Stimulated activated CD4-positive, alpha-beta T cell treated with anti-CD3 and anti-CD28 coated beads, Interleukin-12 subunit alpha, Interleukin-12 subunit beta, amount 100 ng/mL, for 48 hours (primary cell): ENCODE data around the gene ERGIC1.

Source experiments
- DNase-seq, 3 donors: peaks; one replicate each; pipeline ENCODE4 v3.0.0-alpha.2; 2020; ENCODE audit warnings: low read depth in 2 of 3, low spot score in 1 of 3

The ERGIC1 gene

DNA sequence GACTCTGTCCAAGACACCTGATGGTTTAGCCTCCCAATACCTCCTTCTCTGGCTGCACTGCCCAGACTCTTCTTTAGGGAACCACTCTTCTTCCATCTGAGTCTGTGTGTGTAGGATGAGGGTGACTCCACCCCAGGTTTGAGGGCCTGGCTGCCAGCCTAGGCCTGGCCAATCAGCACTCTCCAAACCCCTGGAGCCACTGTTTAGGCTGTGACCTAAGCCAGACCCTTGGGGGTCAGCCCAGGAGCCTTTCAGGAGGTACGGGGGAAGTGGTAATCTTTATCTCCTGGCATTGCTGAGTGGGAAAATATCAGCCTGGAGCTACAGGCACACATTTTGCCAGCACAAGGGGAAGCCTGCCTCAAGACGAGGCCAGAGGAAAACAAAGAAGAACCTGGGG is 6.2 kb upstream of the ERGIC1 start:
- no peak for DNase-seq

DNA sequence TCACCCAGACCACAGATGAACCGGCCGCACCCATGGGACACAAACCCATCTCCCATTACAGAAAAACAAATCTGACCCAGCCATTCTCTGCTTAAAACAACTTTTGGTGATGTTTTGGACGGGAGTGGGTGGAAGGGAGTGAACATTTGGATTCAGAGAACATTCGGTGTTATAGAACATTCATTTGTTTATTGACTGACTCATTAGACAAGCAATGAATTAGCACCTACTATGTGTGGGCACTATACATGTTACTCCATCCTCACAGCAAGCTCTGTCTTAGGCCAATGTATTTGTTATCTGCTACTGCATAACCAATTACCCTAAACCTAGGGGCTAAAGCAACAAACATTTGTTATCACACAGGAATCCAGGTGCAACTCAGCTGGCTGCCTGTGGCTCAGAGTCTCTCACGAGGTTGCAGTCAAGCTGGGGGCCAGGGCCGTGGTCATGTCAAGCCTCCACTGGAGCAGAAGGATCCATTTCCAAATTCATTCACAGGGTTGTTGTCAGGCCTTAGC is 5.1 kb upstream of the ERGIC1 start:
- DNase-seq: no peak

DNA sequence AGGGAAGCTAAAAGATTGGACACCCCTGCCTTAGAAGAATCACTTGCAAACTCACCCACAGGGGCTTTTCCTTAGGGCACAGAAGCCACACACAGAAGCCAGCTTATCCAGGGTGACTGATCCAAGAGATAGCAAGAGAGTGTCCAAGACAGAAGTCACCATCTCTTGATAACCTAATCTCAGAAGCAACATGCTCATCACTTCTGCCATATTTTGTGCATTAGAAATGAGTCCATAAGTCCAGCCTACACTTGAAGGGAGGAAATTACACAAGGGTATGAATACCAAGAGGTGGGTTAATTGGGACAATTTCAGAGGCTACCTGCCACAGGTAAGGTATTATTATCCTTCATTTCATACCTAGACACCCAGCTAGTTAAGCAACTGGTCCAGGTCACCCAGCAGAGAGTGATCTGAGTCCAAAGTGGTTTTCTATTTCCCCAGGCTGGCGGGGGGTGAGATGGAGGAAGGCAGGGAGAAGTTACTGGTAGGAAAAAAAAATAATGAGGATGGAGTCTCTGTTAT is 3.7 kb upstream of the ERGIC1 start:
- no peak for DNase-seq

DNA sequence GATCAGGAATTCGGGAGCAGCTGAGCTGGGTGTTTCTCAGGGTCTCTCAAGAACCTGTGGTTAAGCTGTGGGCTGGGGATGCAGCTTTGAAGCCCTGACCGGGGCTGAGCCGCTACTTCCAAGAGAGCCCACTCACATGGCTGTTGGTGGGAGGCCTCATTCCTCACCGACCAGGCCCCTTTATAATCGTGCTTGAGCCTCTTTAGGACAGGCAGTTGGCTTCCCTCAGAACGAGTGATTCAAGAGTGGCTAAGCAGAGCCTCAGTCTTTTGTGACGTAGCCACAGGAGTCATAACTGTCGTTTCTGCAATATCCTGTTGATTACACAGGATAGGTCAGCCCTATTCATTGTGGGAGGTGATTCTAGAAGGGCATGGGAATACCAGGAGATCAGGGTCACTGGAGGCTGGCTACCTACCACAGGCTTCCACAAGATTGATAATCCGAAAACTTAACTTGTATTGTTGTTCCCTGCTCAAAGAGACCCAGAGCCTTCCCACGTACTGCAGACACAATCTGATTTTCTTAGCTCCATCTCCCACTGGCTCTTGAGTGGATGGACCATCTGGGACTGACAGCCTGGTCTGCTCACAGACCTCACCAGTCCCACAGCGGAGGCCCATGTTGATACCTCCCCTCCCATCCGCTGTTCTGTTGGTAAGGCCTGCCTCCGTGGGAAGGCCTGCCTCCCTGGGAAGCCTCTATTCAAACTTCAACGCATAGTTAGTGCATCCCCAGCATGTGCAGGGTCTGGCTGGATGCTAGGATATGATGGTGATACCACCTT is 3.0 kb upstream of the ERGIC1 start:
- no peak for DNase-seq

DNA sequence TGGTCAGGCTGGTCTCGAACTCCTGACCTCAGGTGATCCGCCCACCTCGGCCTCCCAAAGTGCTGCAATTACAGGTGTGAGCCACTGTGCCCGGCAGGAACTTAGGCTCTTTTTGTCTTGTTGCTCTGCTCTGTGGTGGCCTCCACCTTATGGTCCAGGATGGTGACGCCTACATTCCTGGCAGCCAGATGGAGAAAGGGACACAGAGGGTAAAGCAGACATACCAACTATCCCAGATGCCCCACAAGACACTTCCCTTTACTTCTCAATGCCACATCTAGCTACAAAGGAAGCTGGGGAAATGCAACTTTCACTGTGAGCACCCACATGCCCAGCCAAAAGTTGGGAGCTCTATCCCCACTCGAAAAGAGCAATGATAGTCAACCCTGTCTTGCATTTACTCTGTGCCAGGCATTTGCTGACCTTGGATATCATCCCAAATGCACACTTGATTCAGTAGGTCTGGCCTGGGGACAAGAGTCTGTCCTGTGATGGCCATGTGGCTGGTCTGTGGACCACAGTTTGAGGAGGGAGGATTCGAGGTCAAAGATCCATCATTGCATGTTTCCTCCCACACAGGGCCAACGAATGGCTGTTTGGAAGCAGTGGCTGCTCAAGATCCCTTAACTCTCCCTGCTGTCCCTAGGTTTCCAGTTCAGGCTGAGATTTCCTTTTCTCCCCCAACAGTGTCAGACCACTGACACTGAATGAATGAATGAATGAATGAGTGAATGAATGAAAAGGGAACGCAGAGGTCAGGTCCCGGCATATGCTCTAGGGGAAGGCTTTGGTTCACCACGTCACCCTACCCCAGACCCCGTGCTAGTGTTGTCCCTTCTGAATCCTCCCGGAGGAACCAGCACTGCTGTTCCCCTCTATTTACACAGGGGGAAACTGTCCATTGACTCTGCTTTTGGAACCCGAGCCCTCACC is 1.4 kb upstream of the ERGIC1 start:
- no peak for DNase-seq

DNA sequence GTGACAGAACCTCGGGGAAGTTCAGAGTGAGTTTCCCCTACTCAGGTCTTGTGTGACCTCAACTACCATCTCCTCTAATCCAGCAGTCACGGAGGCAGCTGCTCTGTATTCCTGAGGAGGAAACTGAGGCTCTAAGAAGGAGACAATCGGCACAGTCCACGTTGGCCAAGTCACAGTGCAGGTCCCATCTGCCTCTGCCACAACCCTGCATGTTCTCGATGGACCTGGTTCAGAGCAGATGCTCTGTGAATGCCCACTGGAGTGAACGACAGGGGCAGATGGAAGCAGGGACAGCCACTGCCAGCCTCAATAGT is 722 bp upstream of the ERGIC1 start:
- no peak for DNase-seq

DNA sequence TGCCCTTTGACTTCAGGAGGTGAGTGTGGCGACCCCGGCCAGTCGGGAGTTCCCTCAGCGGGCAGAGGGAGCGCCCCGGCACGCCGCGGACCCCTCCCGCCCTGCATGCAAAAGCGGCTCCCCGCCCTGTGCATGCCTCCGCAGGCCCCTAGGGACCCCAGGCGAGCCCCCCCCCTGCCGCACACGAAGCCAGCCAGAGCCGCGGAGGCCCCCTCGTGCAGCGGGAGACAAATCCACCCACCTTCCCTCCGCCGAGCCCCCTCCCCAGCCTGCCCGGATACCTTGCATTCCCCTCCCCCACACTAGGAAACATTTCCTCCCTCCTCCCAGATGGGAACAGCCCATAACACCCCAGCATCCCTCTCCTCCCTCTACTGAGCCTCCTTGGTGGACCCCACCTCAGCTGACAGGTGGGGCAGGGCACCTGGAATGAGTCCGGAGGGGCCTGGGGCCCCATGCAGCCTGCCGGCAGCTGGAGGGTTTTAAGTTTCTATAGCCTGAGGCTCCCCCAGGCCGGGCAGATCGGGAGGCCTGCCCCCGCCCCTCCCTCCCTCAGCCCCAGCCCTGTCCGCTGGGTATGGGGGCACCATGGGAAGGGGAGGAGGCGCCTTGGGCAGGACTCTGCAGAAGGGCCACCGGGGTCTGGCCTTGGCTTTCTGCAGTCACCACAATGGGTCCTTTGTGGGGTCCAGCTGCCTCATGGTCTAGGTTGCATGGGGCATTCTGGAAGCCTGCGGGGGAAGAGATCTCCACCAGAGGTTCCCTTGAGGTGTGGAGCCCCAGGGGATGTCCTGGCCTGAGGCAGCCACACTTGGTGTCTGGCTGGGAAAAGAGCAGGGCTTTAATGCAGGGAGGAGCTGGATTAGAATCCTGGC is 601 bp downstream of the ERGIC1 start:
- DNase-seq: no peak

DNA sequence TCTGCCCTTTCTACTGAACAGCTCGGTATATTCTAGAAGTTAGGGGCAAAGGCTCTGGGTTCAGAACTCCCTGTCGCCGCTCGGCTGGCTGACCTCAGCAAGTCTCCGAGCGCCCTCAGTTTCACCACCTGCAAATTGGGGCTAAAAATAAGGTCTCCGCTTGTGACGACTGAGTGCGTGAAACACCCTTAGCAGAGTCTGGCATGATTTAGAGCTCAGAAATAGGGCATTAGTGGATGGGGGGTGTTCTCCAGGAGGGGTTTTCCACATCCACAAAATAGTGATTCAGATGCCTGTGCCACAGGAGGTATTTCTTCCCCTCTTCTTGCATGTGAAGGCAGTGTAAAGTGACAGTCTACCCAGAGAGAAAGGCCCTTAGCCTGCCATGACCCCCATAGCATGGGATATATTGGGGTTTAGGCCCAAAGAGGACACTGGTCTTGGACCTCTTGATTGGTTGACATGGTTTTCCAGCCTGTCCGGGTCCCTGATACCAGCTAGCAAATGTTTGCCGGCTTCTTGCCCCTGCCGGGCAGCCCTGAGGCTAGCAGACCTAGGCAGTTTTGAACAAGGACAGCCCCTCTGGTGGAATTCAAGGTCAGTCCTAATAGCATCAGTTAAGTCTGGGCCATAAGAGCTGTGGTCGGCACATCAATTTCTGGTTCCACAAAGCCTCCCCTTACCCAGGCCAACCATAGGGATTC is 1.4 kb downstream of the ERGIC1 start:
- DNase-seq: no peak

DNA sequence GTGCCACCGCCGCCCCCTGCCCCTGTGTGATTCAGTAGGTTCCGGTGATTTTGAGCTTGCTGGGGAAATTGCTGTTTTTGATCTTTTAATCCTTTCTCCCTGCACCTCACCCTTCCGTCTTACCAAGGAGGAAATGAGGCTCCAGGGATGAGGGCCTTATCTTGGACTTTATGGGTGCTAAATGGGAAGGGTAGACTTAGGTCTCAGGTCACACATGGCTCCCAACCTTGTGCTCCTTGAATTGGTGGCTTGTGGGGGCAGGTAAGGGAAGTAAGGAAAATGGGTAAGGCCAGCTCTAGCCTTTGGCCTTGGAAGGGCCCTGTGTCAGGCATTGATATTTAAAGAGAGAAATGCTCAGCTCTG is 1.9 kb downstream of the ERGIC1 start:
- DNase-seq: no peak

DNA sequence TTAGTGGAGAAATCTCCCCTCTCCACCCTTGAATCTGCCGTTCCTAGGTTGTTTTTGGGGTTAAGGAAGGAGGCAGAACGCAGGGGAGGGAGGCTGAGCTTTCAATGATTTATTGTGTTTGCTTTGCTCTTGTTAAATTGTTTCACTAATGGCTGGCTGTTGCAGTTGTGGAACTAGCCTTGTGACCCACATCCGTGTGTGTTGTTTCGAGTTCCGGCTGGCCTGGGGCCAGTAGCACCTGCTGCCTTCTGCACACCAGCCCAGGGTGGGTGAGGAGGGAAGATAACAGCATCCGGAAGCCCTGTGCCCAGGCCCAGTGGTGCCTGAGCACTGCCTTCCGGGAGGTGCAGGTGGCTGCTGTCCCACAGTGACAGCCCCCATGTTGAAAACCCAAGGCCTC is 3.6 kb downstream of the ERGIC1 start:
- no peak for DNase-seq

DNA sequence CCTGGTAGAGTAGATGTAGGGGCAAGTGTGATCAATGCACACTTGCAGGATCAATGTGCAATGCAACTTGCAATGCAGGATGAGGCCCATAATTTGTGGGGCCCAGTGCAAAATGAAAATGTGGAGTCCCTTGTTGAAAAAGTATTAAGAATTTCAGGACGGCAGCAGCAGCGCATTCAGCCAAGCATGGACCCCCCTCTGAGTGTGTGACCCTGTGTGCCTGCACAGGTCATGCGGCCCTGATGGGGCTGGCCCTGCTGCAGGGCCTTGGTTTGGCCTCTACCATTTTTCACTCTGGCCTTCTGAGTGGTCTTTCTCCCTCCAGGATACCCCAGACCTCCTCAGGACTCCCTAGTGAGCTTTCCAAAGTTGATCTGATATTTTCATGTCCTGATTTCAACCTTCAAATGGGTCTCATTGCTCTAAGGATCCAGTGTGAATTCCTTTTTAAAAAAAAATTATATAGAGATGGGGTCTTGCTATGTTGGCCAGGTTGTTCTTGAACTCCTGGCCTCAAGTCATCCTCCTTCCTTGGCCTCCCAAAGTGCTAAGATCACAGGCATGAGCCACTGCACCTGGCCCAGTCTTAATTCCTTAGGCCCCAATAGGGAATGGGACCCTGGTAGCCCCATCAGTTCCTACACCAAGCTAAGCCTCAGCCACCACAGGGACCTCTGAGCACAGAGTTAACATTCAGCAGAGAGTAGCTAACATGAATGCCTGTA is 4.3 kb downstream of the ERGIC1 start:
- no peak for DNase-seq

DNA sequence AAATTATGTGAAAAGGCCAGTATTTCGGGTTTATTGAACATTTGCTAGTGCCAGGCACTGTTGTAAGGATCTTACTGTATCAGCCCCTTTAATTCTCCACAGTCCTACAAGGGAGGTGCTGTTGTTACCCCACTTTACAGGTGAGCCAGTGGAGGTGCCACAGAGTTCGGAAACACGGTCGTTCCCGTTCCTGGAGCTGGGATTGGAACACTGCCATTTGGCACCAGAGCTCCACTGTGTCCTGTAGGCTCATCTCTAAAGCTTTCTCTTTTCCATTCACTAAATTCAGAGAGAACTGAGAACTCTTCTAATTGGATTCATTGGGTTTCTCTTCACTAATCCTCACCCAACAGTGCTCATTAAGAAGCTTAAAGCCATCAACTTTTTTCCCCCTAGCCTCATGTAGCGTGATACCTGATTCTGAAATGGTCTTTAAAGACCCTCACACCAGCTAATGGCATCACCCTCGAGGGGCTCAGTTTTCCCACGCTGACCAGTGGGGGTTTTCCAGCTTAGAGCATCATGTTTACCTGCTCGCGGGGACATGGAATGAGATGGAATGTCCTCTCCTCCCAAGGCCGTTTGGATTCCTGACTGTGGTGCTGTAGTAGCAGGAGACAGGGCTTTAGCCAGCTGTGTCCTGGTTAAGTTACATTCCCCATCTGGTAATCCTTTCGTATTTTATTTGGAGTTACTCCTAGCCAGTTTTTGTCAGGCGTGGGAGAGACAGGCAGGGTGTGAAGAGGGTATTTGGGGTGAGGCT is 5.8 kb downstream of the ERGIC1 start:
- no peak for DNase-seq

DNA sequence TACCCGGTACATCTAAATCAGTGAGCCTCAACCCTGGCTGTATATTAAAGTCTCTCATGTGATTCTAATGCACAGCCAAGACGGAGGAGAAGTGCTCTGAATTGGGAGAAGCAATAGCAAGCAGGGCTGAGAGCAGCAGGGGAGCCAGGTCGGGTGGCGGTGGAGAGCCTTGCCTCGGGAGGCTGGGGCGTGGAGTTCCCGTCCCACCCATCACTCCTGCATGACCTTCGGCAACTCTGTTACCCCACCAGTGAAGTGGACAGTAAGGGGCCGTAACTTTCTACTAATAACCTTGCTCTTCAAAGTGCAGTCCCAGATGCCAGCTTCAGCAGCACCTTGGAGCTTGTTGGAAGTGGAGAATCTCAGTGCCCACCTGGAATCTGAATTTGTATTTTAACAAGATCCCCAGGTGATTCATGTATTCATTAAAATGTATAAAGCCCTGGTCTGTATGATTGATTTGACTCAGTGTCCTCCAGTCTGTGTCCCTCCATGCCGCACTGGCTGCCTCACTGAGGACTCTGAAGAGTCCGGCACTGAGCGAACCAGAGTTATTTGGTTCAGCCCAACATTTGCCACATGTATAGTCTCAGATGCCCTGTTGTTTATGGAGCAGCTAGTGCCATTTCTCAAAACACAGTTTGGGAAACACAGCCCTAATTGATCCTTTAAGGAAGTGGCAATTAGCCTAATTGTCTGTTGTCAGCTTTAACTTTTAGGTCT is 6.5 kb downstream of the ERGIC1 start:
- DNase-seq: no peak

DNA sequence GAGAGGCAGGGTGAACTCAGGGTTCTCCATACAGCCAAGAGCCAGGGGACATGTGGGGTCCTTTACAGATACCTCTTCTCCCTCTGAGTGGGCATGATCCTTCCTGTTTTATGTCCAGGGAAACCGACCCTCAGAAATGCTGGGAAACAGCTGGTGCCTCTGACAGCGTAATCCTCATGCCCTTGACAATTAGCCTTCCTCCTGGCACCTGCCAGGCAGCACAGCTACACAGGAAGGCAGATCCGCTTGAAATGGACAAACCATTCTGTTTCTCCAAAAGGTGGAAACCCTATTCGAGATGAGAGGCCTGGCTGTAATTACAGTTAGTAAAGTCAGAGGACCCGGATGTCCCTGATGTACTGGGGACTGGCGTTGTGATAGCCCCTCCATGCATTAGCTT is 7.2 kb downstream of the ERGIC1 start:
- DNase-seq: no peak

DNA sequence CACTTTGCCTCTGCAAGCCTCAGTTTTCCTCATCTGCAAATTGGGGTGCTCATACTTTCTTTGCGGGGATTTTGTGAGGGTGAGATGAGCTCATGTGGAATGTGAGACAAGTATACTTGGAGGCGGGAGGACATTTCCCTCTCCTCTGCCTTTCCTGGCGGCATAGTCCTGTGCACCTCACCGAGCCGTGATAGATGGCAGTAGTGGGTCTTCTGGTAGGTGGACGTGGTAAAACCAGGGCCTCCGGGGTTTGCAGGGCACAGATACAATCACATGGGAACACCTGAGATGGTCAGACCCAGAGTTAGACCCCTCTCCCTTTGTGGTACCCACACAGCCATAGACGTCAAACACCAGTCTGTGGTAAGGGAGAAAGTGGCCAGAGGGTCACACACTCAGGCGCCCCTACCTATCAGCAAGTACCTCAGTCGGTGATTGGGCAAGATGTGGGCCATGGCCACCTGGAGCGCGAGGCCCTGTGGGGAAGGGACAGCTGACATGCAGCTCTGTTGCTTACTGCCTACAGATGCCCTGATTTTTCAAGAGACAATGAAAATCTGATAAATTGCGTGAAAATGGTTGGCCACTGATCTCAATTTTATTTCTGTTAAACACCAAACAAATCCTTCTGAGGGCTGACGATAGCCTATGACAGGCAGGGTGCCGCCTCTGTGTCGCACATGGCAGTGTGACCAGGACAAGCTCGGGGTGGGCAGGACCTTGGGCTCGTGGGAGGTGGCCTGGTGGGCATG is 9.9 kb downstream of the ERGIC1 start:
- DNase-seq: no peak

DNA sequence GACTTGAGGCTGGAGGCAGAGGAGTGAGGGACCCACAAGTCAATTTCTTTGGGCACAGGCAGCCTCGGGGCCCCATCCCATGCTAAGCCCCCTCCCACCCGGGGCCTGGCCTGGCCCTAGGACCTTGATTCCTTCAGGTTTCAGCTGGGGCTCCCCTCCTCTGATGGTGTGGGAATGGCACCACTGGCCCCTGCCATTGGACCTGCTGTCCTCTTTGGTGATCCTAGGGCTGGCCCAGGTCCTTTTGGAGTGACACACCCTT is 10.5 kb downstream of the ERGIC1 start:
- DNase-seq: no peak

DNA sequence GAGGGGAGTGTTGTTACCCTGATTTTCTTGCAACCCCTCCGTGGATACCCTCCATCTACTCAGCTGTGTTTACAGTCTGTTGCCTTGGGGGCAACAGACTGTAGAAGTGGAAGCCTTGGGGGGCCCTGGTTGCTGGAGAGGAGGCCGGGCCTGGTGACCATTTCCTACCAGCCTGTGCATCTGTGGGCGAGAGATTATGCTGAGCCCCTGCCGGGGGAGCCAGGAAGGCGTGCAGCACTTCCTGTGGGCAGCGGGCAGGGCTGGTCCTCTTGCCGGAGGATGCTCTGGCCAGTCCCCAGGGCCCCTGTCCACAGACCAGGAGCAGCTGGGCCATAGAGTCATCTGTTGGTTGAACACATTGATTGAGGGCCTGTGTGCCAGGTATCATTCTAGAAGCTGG is 11.1 kb downstream of the ERGIC1 start:
- DNase-seq: no peak

DNA sequence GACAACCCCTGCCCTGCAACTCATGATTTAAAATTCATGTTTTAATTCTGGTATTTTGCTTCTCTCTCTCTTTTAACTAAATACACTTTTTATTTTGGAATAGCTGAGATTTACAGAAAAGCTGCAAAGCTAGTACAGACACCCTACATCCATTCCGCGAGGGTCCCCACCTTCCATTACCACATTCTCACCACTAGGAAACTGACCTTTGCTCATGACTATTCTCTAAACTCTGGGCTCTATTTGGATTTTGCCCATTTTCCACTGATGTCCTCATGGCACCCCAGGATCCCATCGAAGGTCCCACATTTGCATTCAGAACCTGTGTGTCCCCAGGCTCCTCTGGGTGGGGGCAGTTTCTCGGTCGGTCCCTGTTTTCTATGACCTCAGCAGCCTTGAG is 11.5 kb downstream of the ERGIC1 start:
- DNase-seq: no peak
